Memory B cell (primary cell): ENCODE results near the gene NKX2-2.
"Not testable (repeated sequence)": the region's sequence is repeated elsewhere in the genome, so short reads cannot be mapped to it uniquely, and the experiment has no call there.

Experiments
- ATAC-seq: fragments of 150-1000 bp; cut with Tn5 transposase; 2 replicates; pipeline ENCODE4 v1.10.0; 2021; ENCODE audit warnings: low read depth, mild to moderate bottlenecking, moderate library complexity
- DNase-seq, 2 donors: peaks; one replicate each; pipeline ENCODE4 v3.0.0; 2022; ENCODE audit warnings: low spot score in 2 of 2
- H3K27ac Mint-ChIP-seq: one replicate; pipeline ENCODE4 v1.8.0; 2022; ENCODE audit warnings: mild to moderate bottlenecking, moderate library complexity, mixed read lengths
- H3K27me3 Mint-ChIP-seq: one replicate; pipeline ENCODE4 v1.8.0; 2022; ENCODE audit warnings: mixed read lengths
- H3K36me3 Mint-ChIP-seq: one replicate; pipeline ENCODE4 v1.8.0; 2022; ENCODE audit warnings: mild to moderate bottlenecking, mixed read lengths
- H3K4me1 Mint-ChIP-seq: one replicate; pipeline ENCODE4 v1.8.0; 2022; ENCODE audit warnings: mixed read lengths
- H3K4me3 Mint-ChIP-seq: one replicate; pipeline ENCODE4 v1.8.0; 2022; ENCODE audit warnings: mild to moderate bottlenecking, moderate library complexity, mixed read lengths
- H3K9me3 Mint-ChIP-seq: one replicate; pipeline ENCODE4 v1.8.0; 2022; ENCODE audit warnings: mixed read lengths

The NKX2-2 gene

GRCh38 chr20:21493049-21493448, 20.8 kb downstream of the NKX2-2 start:
- H3K27me3 Mint-ChIP-seq = peaks cover 10% of the 10 kb centered on the region
- DNase-seq = no peak

GRCh38 chr20:21490105-21490504, 23.8 kb downstream of the NKX2-2 start:
- peaks cover 7% of the 10 kb centered on the region for H3K27me3 Mint-ChIP-seq
- no peaks in the 10 kb centered on the region for H3K36me3 Mint-ChIP-seq
- H3K4me1 Mint-ChIP-seq = no peaks in the 10 kb centered on the region
- no peaks in the 10 kb centered on the region for H3K9me3 Mint-ChIP-seq
- no peak overlapping the region for H3K27ac Mint-ChIP-seq
- DNase-seq (no peak), ATAC-seq (no peak)
- H3K4me3 Mint-ChIP-seq = no peak overlapping the region

More at GRCh38 chr20:21493049-21493448, 20.8 kb downstream of the NKX2-2 start:
- Mint-ChIP-seq H3K4me3 (no peak overlapping the region), H3K36me3 (no peaks in the 10 kb centered on the region), H3K27ac (no peak overlapping the region), H3K4me1 (no peaks in the 10 kb centered on the region), H3K9me3 (no peaks in the 10 kb centered on the region)
- ATAC-seq = no peak

DNA sequence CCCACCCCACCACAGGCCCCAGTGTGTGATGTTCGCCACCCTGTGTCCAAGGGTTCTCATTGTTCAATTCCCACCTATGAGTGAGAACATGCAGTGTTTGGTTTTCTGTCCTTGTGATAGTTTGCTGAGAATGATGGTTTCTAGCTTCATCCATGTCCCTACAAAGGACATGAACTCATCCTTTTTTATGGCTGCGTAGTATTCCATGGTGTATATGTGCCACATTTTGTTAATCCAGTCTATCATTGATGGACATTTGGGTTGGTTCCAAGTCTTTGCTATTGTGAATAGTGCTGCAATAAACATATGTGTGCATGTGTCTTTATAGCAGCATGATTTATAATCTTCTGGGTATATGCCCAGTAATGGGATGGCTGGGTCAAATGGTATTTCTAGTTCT, 33.7 kb downstream of the NKX2-2 start:
- not testable (repeated sequence) for H3K27ac Mint-ChIP-seq, DNase-seq, H3K4me1 Mint-ChIP-seq, H3K36me3 Mint-ChIP-seq, ATAC-seq, H3K9me3 Mint-ChIP-seq, H3K4me3 Mint-ChIP-seq
- peaks cover 11% of the 10 kb centered on the region for H3K27me3 Mint-ChIP-seq

DNA sequence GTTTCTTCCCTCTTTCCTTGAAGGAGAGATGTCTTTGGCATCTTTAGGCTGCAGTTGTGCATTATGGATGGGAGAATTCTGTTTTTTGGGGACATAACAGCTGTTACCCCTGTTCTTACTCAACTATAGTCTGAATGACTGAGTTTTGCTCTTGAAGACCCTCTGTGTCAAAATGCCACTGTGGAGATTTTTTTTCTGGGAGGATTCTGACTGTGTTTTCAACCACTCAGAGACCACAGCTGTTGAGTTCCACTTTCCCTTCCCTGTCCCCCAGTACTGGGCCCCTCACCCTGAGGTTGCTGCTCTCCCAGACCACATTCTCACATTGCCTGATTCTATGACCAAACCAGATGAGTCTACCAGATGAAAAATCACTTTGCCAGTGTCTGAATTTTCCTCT, 48.1 kb downstream of the NKX2-2 start:
- no peak for DNase-seq
- no peak for ATAC-seq
- Mint-ChIP-seq H3K9me3 (peaks cover 6% of the 10 kb centered on the region), H3K4me1 (no peaks in the 10 kb centered on the region), H3K27ac (no peak overlapping the region), H3K36me3 (peaks cover 3% of the 10 kb centered on the region), H3K27me3 (peaks cover 8% of the 10 kb centered on the region), H3K4me3 (no peak overlapping the region)

DNA sequence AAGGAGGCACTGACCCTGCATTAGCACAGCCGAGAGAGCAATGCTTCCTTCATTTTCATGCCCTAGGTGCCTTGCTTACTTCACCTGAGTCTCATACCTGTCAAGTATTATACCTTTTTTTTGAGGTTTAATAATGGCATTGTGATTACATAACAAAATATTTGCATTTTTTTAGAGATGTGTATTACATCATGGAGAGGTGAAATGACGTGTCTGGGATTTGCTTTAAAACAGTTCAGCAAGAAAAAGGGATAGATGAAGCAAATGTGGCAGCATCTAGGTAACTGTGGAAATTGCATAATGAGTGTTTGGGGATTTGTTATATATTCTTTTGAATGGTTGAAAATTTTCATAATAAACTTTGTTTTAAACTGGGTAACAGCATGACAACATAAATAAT, 48.9 kb downstream of the NKX2-2 start:
- H3K36me3 Mint-ChIP-seq = peaks cover 3% of the 10 kb centered on the region
- no peak overlapping the region for H3K27ac Mint-ChIP-seq
- ATAC-seq (no peak), DNase-seq (no peak)
- no peak overlapping the region for H3K4me3 Mint-ChIP-seq
- peaks cover 8% of the 10 kb centered on the region for H3K27me3 Mint-ChIP-seq
- peaks cover 6% of the 10 kb centered on the region for H3K9me3 Mint-ChIP-seq
- H3K4me1 Mint-ChIP-seq = no peaks in the 10 kb centered on the region
